Fibroblast of villous mesenchyme (primary cell): ENCODE results near the gene PABPN1L. TPM values are rescaled to one million over a fixed set of nuclear protein-coding genes. Genes with fewer than 3 reads are reported as not detected.
A peak's percentile ranks its signal among the peaks of the same experiment; 100 is the strongest.

ENCODE experiments used
- DNase-seq: peaks from one replicate; pipeline ENCODE4 v3.0.0-alpha.2; 2010; ENCODE audit warnings: low read depth
- H3K4me3 ChIP-seq: 2 replicates; pipeline ENCODE4 v1.5.1; 2011; ENCODE audit warnings: low read depth, mild to moderate bottlenecking, low read length
- total RNA-seq: library from RNA; depleted of rRNA; stranded (reverse); fragments of >200 nt; gene quantifications from 2 replicates; pipeline ENCODE4 v1.2.3, GENCODE V29; 2012
- TF ChIP-seq, protein P1 (sequence below): IDR thresholded peaks from 2 replicates; pipeline ENCODE4 v1.5.1; 2012; ENCODE audit warnings: low read depth, mild to moderate bottlenecking, low read length; ENCODE audit not compliant: insufficient read depth

Gene PABPN1L
- total RNA-seq, 1 donor, result not detected

DNA sequence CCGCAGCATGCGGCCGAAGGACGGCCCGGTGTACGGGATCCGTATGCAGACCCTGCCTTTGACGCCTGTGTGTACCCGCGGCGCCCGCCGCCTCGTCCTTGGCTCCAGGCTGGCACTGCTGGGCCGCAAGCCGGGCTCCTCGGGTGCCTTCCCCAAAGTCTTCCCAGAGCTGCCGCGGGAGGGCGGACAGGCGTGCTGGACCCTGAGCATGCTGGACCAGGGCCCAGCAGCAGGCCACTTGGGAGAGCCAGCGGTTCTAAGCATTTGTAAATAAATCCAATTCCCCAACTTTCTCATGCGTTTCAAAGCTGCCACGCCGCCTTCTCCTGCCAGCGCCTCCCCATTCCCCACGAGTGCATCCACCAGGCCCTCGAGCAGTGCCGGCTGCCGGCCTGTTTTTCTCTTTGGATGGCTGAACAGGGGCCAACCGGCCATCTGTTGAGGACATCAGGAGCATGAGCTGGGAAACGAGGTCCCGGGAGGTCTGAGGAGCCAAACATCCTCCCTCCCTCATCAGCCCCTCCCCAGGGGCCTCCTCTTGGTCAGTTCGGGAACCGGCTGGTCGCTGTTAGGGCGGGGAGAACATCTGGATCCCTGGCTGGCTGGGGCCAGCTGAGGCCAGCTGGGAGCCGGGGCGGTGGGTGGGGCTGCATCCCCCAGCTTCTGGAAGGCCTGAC is 20.5 kb upstream of the PABPN1L start:
- H3K4me3 ChIP-seq, result no peak overlapping the region
- peak; percentile 75 for DNase-seq
- TF ChIP-seq, protein P1, sequence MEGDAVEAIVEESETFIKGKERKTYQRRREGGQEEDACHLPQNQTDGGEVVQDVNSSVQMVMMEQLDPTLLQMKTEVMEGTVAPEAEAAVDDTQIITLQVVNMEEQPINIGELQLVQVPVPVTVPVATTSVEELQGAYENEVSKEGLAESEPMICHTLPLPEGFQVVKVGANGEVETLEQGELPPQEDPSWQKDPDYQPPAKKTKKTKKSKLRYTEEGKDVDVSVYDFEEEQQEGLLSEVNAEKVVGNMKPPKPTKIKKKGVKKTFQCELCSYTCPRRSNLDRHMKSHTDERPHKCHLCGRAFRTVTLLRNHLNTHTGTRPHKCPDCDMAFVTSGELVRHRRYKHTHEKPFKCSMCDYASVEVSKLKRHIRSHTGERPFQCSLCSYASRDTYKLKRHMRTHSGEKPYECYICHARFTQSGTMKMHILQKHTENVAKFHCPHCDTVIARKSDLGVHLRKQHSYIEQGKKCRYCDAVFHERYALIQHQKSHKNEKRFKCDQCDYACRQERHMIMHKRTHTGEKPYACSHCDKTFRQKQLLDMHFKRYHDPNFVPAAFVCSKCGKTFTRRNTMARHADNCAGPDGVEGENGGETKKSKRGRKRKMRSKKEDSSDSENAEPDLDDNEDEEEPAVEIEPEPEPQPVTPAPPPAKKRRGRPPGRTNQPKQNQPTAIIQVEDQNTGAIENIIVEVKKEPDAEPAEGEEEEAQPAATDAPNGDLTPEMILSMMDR, result no peak

DNA sequence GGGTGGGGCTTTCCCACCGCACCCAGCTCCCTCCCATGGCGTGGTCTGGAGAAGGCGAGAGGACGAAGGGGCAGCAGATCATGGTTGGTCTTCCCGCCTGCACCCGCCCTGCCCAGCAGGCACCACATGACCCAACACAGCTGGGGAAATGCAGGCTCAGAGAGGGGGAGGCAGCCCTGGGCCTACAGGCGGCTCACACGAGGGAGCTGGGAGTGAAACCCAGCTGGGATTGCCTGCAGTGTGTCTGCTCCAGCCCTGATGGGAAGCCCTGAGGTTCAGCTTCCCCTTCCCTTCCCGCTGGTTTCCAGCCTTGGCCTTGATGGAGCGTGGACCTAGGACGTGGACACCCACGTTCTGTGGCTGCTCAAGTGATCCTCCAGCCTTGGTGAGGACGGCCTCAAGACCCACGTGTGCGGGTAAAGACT is 20.0 kb upstream of the PABPN1L start:
- H3K4me3 ChIP-seq, result no peak overlapping the region
- DNase-seq, result no peak
- TF ChIP-seq, protein P1, result no peak

DNA sequence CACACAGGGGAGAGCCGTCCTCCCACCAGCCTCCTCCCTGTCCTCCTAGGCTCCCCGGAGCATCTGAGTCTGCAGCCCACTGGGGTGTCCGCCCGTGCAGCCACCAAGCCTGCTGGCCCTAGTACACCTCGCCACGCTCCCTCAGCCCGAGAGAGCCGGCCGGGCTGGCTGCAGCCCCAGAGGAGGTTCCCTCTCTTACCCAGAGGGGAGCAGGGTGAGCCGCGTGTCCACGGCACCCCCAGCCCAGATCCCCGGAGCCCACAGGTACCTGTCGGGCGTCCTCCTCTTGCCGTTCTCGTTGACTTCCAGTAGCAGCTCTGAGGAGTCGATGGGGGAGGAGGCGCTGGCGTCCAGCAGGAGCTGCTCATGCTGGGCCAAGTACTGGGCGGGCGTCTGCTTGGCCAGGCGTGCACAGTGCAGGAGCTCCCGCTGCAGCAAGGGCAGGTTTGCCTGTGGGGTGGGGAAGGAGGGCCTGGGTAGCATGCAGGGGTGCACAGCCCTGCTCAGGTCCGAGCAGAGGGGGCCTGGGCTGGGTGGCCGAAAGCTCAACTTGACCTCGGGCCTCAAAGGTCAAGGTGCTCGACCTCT is 19.3 kb upstream of the PABPN1L start:
- TF ChIP-seq, protein P1, result no peak
- H3K4me3 ChIP-seq, result no peak overlapping the region
- DNase-seq, result no peak

DNA sequence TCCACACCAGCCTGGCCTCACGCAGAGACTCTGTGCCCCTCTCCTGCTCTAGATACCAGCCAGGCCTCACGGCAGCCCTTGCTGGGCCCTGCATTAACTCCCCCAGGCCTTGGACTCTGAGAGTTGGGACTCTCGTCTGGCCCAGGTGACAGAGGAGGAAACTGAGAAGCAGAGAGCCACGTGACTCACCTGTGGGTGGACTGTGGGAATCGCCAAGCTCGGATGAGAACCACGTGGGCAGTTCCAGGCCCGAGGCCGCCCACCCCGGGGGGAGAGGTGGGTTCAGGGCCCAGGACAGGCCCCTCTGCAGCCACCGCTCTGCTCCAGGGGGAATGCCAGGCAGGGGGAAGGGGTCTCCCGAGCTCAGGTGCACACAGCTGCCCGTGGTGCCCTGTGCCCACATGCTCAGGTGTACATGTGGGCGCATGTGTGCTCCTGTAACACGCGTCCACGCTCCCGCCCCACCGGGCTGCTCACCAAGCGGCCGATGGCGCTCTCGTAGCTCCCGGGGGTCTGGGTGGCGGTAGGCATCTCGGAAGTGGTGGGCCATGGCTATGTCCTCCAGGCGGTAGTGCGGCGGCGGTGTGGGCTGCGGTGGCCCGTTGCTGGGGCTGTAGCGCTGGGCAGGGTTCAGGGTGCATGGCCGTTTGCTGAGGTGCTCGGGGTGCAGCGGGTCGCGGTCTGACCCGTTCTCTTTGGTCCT is 18.3 kb upstream of the PABPN1L start:
- H3K4me3 ChIP-seq, result no peak overlapping the region
- TF ChIP-seq, protein P1, result no peak
- DNase-seq, result no peak

DNA sequence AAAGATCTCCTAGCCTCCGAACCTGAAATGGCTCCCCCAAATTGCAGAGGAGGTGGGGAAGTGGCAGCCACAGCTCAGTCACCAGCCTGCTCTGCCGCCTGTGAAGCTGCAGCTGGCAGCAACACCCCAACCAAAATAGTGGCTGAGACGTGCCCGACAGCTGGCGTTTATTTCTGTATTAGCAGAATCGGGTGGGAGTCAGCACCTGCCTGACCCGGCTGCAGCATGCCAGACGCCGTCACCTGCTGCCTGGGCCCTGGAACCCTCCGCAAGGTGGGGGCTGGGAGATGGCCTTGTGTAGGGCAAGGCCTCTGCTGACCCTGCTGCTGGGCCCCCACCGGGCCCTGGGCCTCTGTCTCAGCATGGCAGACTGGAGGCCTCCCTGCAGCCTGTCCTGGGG is 17.5 kb upstream of the PABPN1L start:
- TF ChIP-seq, protein P1, result no peak
- no peak overlapping the region for H3K4me3 ChIP-seq
- no peak for DNase-seq

DNA sequence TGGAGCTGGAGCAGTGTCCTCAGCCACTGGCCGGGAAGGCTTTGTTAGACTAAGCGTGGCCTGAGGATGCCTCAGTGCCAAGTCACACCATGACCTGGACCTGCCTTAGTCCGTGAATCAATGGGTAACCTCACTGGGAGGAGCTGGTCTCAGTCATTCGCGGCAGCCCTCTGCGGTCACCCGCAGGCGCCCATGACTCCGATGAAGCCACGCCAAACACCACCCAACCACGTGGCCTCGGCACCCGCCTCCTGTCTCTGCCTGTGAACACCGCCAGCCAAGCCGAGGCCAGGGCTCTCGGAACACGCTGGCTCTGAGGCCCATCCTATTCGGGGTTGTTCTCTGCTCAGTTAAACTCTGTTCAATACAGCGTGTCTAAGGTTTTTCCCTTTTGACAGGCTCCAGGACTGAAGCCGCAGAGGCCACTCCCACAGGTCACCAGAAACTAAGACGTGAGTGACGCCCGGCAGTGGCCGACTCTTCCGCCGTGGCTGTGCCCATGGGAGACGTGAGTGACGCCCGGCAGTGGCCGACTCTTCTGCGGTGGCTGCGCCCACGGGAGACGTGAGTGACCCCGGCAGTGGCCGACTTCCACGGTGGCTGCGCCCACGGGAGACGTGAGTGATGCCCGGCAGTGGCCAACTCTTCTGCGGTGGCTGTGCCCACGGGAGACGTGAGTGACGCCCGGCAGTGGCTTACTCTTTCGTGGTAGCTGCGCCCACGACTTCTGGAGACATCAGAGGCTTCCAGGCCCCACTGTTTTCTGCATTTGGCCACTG is 16.8 kb upstream of the PABPN1L start:
- TF ChIP-seq, protein P1, result no peak
- no peak overlapping the region for H3K4me3 ChIP-seq
- DNase-seq, result no peak
